Measurements from ENCODE around the gene NEXMIF.

The NEXMIF gene

DNA sequence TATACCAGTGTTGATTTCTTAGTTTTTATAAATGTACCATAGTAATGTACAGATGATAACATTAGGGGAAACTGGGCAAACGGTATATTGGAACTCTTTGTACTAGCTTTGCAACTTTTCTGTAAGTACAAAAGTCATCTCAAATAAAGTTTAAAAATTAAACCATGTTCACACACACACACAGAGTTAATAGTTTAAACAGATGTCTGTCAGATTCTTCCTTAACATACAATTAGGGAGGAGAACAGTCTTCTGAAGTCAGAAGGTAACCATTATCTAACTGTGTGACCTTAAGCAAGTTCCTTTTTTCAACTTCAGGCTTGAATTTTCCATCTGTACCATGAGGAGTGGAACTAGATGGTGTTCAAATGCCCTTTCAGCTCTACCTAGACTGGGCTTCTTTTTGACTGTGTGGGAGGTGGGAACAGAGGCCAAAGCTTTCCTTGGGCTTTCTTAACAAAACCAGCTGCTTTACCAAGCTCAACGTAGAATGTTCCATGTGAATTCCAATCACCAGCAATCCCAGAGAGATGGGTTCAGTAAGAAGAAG, 127.8 kb downstream of the NEXMIF start:
- H3K27me3 ChIP-seq (ENCODE audit: insufficient read depth, insufficient read length), result no peaks in the 10 kb centered on the region
- peaks cover 3% of the 10 kb centered on the region; the same call in 1 of the 2 replicates for H3K9me3 ChIP-seq (ENCODE audit: insufficient read depth, low read length)
- H3K4me3 ChIP-seq (ENCODE audit: insufficient read length, low read depth), result no peak overlapping the region
- TF ChIP-seq YY1 (IDR thresholded peaks at IDR 0.05; ENCODE audit: insufficient read depth, insufficient read length) (no peak), ZNF274 (IDR thresholded peaks at IDR 0.05; ENCODE audit: low read depth, low read length) (no peak), SUZ12 (IDR thresholded peaks at IDR 0.05; ENCODE audit: extremely low read depth, insufficient read depth, insufficient read length) (no peak)
- no peak for DNase-seq (ENCODE audit: low read depth, low spot score)
- no peak overlapping the region for H3K9ac ChIP-seq (ENCODE audit: insufficient read length, low read depth)
- no peaks in the 10 kb centered on the region for H3K36me3 ChIP-seq (ENCODE audit: insufficient read depth, insufficient read length, low read length)
- H3K4me1 ChIP-seq (ENCODE audit: insufficient read depth, insufficient read length), result no peaks in the 10 kb centered on the region

DNA sequence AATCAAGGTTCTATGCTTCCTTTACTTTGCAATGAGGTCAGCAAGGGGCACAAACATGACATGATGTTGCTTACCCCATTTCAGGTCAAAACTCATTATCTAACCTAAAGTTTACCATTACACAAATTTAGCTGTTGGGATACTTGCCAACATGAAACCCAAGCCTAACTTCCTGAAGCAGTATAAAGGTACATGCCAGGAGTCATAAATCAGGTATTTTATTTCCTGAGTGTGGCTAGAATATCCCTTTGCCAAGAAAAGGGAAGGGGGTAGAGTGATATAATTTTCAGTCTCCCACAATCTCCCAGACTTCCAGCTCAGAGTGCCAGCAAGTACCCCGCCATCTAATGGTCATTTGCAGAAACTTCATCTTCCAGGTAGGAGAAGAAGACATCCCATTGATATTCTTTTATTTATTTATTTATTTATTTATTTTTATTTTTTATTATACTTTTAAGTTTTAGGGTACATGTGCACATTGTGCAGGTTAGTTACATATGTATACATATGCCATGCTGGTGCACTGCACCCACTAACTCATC, 136.6 kb downstream of the NEXMIF start:
- DNase-seq (ENCODE audit: low read depth, low spot score), result no peak
- Histone ChIP-seq H3K27me3 (ENCODE audit: insufficient read depth, insufficient read length) (no peaks in the 10 kb centered on the region), H3K4me3 (ENCODE audit: insufficient read length, low read depth) (no peak overlapping the region), H3K4me1 (ENCODE audit: insufficient read depth, insufficient read length) (no peaks in the 10 kb centered on the region), H3K9me3 (ENCODE audit: insufficient read depth, low read length) (no peaks in the 10 kb centered on the region), H3K36me3 (ENCODE audit: insufficient read depth, insufficient read length, low read length) (no peaks in the 10 kb centered on the region), H3K9ac (ENCODE audit: insufficient read length, low read depth) (no peak overlapping the region)
- no peak for TF ChIP-seq YY1 (IDR thresholded peaks at IDR 0.05; ENCODE audit: insufficient read depth, insufficient read length)
- TF ChIP-seq SUZ12 (IDR thresholded peaks at IDR 0.05; ENCODE audit: extremely low read depth, insufficient read depth, insufficient read length), result no peak

DNA sequence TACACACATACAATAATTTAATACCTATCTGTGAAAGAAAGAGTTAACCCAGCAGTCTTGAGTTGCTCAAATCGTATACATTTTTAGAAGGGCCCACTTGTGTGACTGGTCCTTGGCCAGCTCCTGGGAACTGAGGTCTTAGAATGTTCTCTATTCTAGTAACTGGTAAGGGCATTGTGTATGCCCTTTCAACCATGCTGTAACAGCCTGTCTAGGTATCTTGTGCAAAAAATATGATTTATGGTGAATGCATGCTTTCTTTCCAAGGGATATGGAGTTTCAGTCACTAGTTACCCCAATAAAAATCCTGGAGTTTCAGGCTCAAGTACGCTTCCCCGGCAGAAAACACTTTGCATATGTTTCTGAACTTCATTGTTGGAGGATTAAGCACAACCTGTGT, 140.6 kb downstream of the NEXMIF start:
- DNase-seq (ENCODE audit: low read depth, low spot score), result no peak
- no peak overlapping the region for H3K9ac ChIP-seq (ENCODE audit: insufficient read length, low read depth)
- no peak for TF ChIP-seq YY1 (IDR thresholded peaks at IDR 0.05; ENCODE audit: insufficient read depth, insufficient read length)
- TF ChIP-seq SUZ12 (IDR thresholded peaks at IDR 0.05; ENCODE audit: extremely low read depth, insufficient read depth, insufficient read length), result no peak
- TF ChIP-seq ZNF274 (IDR thresholded peaks at IDR 0.05; ENCODE audit: low read depth, low read length), result no peak
- no peaks in the 10 kb centered on the region for H3K36me3 ChIP-seq (ENCODE audit: insufficient read depth, insufficient read length, low read length)
- no peaks in the 10 kb centered on the region for H3K4me1 ChIP-seq (ENCODE audit: insufficient read depth, insufficient read length)
- no peaks in the 10 kb centered on the region for H3K9me3 ChIP-seq (ENCODE audit: insufficient read depth, low read length)
- no peaks in the 10 kb centered on the region for H3K27me3 ChIP-seq (ENCODE audit: insufficient read depth, insufficient read length)
- H3K4me3 ChIP-seq (ENCODE audit: insufficient read length, low read depth), result no peak overlapping the region

DNA sequence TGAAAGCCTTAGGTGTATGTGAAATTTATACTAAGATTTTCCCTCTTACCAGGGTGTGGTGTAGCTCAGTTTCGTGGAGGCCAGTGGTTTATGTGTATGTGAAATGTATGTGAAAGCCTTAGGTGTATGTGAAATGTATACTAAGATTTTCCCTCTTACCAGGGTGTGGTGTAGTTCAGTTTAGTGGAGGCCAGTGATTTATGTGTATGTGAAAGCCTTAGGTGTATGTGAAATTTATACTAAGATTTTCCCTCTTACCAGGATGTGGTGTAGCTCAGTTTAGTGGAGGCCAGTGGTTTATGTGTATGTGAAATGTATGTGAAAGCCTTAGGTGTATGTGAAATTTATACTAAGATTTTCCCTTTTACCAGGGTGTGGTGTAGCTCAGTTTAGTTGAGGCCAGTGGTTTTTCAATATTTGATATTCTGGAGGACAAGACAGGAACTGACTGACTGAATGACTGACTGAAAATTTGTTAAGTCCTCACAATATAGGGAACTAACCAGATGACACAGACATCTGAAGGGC, 143.7 kb downstream of the NEXMIF start:
- H3K4me3 ChIP-seq (ENCODE audit: insufficient read length, low read depth), result no peak overlapping the region
- DNase-seq (ENCODE audit: low read depth, low spot score), result no peak
- no peak overlapping the region for H3K9ac ChIP-seq (ENCODE audit: insufficient read length, low read depth)
- no peaks in the 10 kb centered on the region for H3K4me1 ChIP-seq (ENCODE audit: insufficient read depth, insufficient read length)
- TF ChIP-seq ZNF274 (IDR thresholded peaks at IDR 0.05; ENCODE audit: low read depth, low read length), result no peak
- no peak for TF ChIP-seq SUZ12 (IDR thresholded peaks at IDR 0.05; ENCODE audit: extremely low read depth, insufficient read depth, insufficient read length)
- no peaks in the 10 kb centered on the region for H3K36me3 ChIP-seq (ENCODE audit: insufficient read depth, insufficient read length, low read length)
- H3K9me3 ChIP-seq (ENCODE audit: insufficient read depth, low read length), result no peaks in the 10 kb centered on the region
- H3K27me3 ChIP-seq (ENCODE audit: insufficient read depth, insufficient read length), result no peaks in the 10 kb centered on the region

DNA sequence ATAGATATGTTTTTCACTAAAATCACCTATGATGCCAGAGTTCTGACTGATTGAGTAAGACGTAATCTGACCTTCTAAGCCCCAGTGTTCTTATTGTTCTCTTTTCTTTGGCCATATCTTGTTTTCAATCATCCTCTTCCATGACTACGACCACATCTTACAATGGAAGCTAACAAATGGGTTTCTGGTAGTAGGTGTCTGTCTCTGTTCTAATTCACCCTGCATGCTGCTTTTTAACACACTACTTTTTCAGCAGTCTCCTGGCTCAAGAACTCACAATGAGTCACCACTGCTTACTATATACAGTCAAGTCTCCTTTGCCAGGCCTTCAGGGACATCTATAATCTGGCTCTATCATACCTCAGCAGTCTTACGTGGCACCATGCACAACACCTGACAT, 146.1 kb downstream of the NEXMIF start:
- H3K4me1 ChIP-seq (ENCODE audit: insufficient read depth, insufficient read length), result no peaks in the 10 kb centered on the region
- no peak for TF ChIP-seq YY1 (IDR thresholded peaks at IDR 0.05; ENCODE audit: insufficient read depth, insufficient read length)
- TF ChIP-seq SUZ12 (IDR thresholded peaks at IDR 0.05; ENCODE audit: extremely low read depth, insufficient read depth, insufficient read length), result no peak
- no peak for TF ChIP-seq ZNF274 (IDR thresholded peaks at IDR 0.05; ENCODE audit: low read depth, low read length)

DNA sequence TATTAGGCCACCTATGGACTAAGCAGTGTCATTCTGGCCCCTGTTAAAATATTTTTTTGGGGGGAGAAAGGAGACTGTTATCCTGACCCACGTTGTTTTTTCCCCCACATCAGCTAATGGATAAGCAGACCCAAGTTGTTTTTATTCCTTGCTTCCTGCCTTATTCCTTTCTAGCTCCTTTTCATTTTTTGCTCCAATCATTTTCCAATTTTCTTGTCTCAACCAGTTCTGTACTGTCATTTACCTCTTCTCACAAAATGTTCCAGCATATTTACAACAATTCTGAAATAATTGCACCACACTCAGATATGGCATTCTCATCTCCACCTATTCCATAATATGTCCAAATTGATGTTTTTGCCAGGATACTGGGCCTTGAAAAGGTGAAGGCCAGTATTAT, 150.3 kb downstream of the NEXMIF start:
- Histone ChIP-seq H3K9ac (ENCODE audit: insufficient read length, low read depth) (no peak overlapping the region), H3K4me1 (ENCODE audit: insufficient read depth, insufficient read length) (no peaks in the 10 kb centered on the region), H3K27me3 (ENCODE audit: insufficient read depth, insufficient read length) (no peaks in the 10 kb centered on the region), H3K4me3 (ENCODE audit: insufficient read length, low read depth) (no peak overlapping the region), H3K9me3 (ENCODE audit: insufficient read depth, low read length) (no peaks in the 10 kb centered on the region), H3K36me3 (ENCODE audit: insufficient read depth, insufficient read length, low read length) (no peaks in the 10 kb centered on the region)
- DNase-seq (ENCODE audit: low read depth, low spot score), result no peak
- no peak for TF ChIP-seq YY1 (IDR thresholded peaks at IDR 0.05; ENCODE audit: insufficient read depth, insufficient read length)
- no peak for TF ChIP-seq SUZ12 (IDR thresholded peaks at IDR 0.05; ENCODE audit: extremely low read depth, insufficient read depth, insufficient read length)
- TF ChIP-seq ZNF274 (IDR thresholded peaks at IDR 0.05; ENCODE audit: low read depth, low read length), result no peak

More for the DNA sequence above, 146.1 kb downstream of the NEXMIF start:
- Histone ChIP-seq H3K4me3 (ENCODE audit: insufficient read length, low read depth) (no peak overlapping the region), H3K27me3 (ENCODE audit: insufficient read depth, insufficient read length) (no peaks in the 10 kb centered on the region), H3K9me3 (ENCODE audit: insufficient read depth, low read length) (no peaks in the 10 kb centered on the region), H3K36me3 (ENCODE audit: insufficient read depth, insufficient read length, low read length) (no peaks in the 10 kb centered on the region), H3K9ac (ENCODE audit: insufficient read length, low read depth) (no peak overlapping the region)
- no peak for DNase-seq (ENCODE audit: low read depth, low spot score)

DNA sequence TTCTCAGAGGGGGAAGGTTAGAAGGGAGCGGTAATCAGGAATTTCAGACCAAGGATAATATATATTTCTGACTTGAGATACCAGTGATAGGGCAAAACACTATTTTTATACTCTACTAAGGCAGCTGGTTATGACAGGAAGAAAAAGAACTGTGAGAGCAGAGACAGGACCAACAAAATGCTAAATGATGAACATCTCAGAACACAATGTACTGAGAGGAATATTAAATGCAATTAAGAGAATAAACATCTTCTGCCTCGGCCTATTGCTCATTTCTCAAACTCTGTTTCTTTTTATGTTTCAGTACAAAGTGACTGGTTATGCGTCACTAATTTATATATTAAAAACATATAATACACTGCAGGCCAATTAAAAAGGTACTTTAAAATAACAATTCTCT, 188.8 kb downstream of the NEXMIF start:
- no peak overlapping the region for H3K9ac ChIP-seq (ENCODE audit: insufficient read length, low read depth)
- no peak for TF ChIP-seq SUZ12 (IDR thresholded peaks at IDR 0.05; ENCODE audit: extremely low read depth, insufficient read depth, insufficient read length)
- TF ChIP-seq ZNF274 (IDR thresholded peaks at IDR 0.05; ENCODE audit: low read depth, low read length), result no peak
- no peak for TF ChIP-seq YY1 (IDR thresholded peaks at IDR 0.05; ENCODE audit: insufficient read depth, insufficient read length)

More for the DNA sequence above, 188.8 kb downstream of the NEXMIF start:
- Histone ChIP-seq H3K36me3 (ENCODE audit: insufficient read depth, insufficient read length, low read length) (no peaks in the 10 kb centered on the region), H3K4me1 (ENCODE audit: insufficient read depth, insufficient read length) (no peaks in the 10 kb centered on the region), H3K9me3 (ENCODE audit: insufficient read depth, low read length) (no peaks in the 10 kb centered on the region), H3K4me3 (ENCODE audit: insufficient read length, low read depth) (no peak overlapping the region), H3K27me3 (ENCODE audit: insufficient read depth, insufficient read length) (no peaks in the 10 kb centered on the region)
- DNase-seq (ENCODE audit: low read depth, low spot score), result no peak

Data from NT2/D1 (cell line).